ENCODE results near the gene POLD2. TPM values are rescaled to one million over a fixed set of nuclear protein-coding genes. Genes with fewer than 3 reads are reported as not detected.
"Not testable (repeated sequence)": the region's sequence is repeated elsewhere in the genome, so short reads cannot be mapped to it uniquely, and the experiment has no call there.

The POLD2 gene
- 10 to 100 TPM; 39.8 to 65.7 (median 48.4) TPM for polyA plus RNA-seq

GRCh38 chr7:44123190-44124003 is at the start of gene POLD2:
Gene POLD2, minus strand, starts transcription at chr7:44123548. Its CDS starts 1,495 bp downstream, at chr7:44122053.
- Mint-ChIP-seq H3K27ac (peak within 1 kb of the TSS; percentile 70 to 93 (median 90)), H3K36me3 (peaks cover 4 to 17% (median 6%) of the 10 kb centered on the region in 3 donors), H3K27me3 (ENCODE audit: low read depth in 3 of 3) (peaks cover 7 to 15% (median 9%) of the 10 kb centered on the region in 3 donors), H3K4me3 (peak within 1 kb of the TSS; percentile 79 to 92 (median 91)), H3K9me3 (peaks cover 0 to 3% (median 0%) of the 10 kb centered on the region in 6 donors), H3K4me1 (peaks cover 11 to 19% of the 10 kb centered on the region in 2 donors)
- peak; percentile 97 for DNase-seq

GRCh38 chr7:44172803-44173424 is 49.6 kb upstream of the POLD2 start:
- DNase-seq, result no peak
- Mint-ChIP-seq H3K27me3 (ENCODE audit: low read depth in 3 of 3) (peaks cover 0 to 7% (median 5%) of the 10 kb centered on the region in 3 donors), H3K9me3 (no peaks in the 10 kb centered on the region), H3K4me3 (no peak overlapping the region), H3K36me3 (no peaks in the 10 kb centered on the region), H3K4me1 (no peaks in the 10 kb centered on the region), H3K27ac (no peak overlapping the region)

- no peaks in the 10 kb centered on the region for H3K4me1 Mint-ChIP-seq
- no peak overlapping the region for H3K27ac Mint-ChIP-seq
- H3K27me3 Mint-ChIP-seq (ENCODE audit: low read depth in 3 of 3), result peaks cover 0 to 4% (median 3%) of the 10 kb centered on the region in 3 donors
- H3K4me3 Mint-ChIP-seq, result no peak overlapping the region
- H3K36me3 Mint-ChIP-seq, result no peaks in the 10 kb centered on the region
- no peaks in the 10 kb centered on the region for H3K9me3 Mint-ChIP-seq
- no peak for DNase-seq
Measured at GRCh38 chr7:44172352-44172751, 49.0 kb upstream of the POLD2 start.

- not testable (repeated sequence) for DNase-seq; H3K4me1 Mint-ChIP-seq; H3K4me3 Mint-ChIP-seq; H3K9me3 Mint-ChIP-seq; H3K36me3 Mint-ChIP-seq; H3K27ac Mint-ChIP-seq; H3K27me3 Mint-ChIP-seq (ENCODE audit: low read depth in 3 of 3)
Measured at GRCh38 chr7:44171901-44172300, 48.6 kb upstream of the POLD2 start.

- no peaks in the 10 kb centered on the region for H3K9me3 Mint-ChIP-seq
- peaks cover 0 to 2% (median 0%) of the 10 kb centered on the region in 3 donors for H3K27me3 Mint-ChIP-seq (ENCODE audit: low read depth in 3 of 3)
- no peaks in the 10 kb centered on the region for H3K4me1 Mint-ChIP-seq
- H3K4me3 Mint-ChIP-seq, result no peak overlapping the region
- H3K27ac Mint-ChIP-seq, result no peak overlapping the region
- no peaks in the 10 kb centered on the region for H3K36me3 Mint-ChIP-seq
- no peak for DNase-seq
Measured at GRCh38 chr7:44167920-44168319, 44.6 kb upstream of the POLD2 start.

- Mint-ChIP-seq H3K27me3 (ENCODE audit: low read depth in 3 of 3) (peaks cover 0 to 6% (median 2%) of the 10 kb centered on the region in 3 donors), H3K4me1 (no peaks in the 10 kb centered on the region), H3K27ac (no peak overlapping the region), H3K4me3 (no peak overlapping the region), H3K36me3 (no peaks in the 10 kb centered on the region), H3K9me3 (no peaks in the 10 kb centered on the region)
- DNase-seq, result no peak
Measured at GRCh38 chr7:44163591-44163990, 40.2 kb upstream of the POLD2 start.

GRCh38 chr7:44162785-44163395 is 39.5 kb upstream of the POLD2 start:
- no peaks in the 10 kb centered on the region for H3K4me1 Mint-ChIP-seq

GRCh38 chr7:44162179-44162578 is 38.8 kb upstream of the POLD2 start:
- peaks cover 0 to 6% (median 2%) of the 10 kb centered on the region in 3 donors for H3K27me3 Mint-ChIP-seq (ENCODE audit: low read depth in 3 of 3)
- no peaks in the 10 kb centered on the region for H3K4me1 Mint-ChIP-seq
- no peak overlapping the region for H3K27ac Mint-ChIP-seq
- no peak overlapping the region for H3K4me3 Mint-ChIP-seq
- H3K36me3 Mint-ChIP-seq, result no peaks in the 10 kb centered on the region
- DNase-seq, result no peak
- no peaks in the 10 kb centered on the region for H3K9me3 Mint-ChIP-seq

More at GRCh38 chr7:44162785-44163395, 39.5 kb upstream of the POLD2 start:
- Mint-ChIP-seq H3K9me3 (no peaks in the 10 kb centered on the region), H3K36me3 (no peaks in the 10 kb centered on the region), H3K4me3 (no peak overlapping the region), H3K27me3 (ENCODE audit: low read depth in 3 of 3) (peaks cover 0 to 6% (median 2%) of the 10 kb centered on the region in 3 donors), H3K27ac (no peak overlapping the region)
- no peak for DNase-seq

- H3K27me3 Mint-ChIP-seq (ENCODE audit: low read depth in 3 of 3), result peaks cover 0 to 6% (median 2%) of the 10 kb centered on the region in 3 donors
- no peak overlapping the region for H3K27ac Mint-ChIP-seq
- DNase-seq, result no peak
Measured at GRCh38 chr7:44161371-44161770, 38.0 kb upstream of the POLD2 start.

GRCh38 chr7:44159824-44160630 is 36.7 kb upstream of the POLD2 start:
- Mint-ChIP-seq H3K27me3 (ENCODE audit: low read depth in 3 of 3) (peaks cover 0 to 6% (median 2%) of the 10 kb centered on the region in 3 donors), H3K4me3 (no peak overlapping the region), H3K36me3 (no peaks in the 10 kb centered on the region), H3K4me1 (no peaks in the 10 kb centered on the region), H3K27ac (no peak overlapping the region), H3K9me3 (no peaks in the 10 kb centered on the region)
- DNase-seq, result no peak

More at GRCh38 chr7:44161371-44161770, 38.0 kb upstream of the POLD2 start:
- Mint-ChIP-seq H3K9me3 (no peaks in the 10 kb centered on the region), H3K36me3 (no peaks in the 10 kb centered on the region), H3K4me3 (no peak overlapping the region), H3K4me1 (no peaks in the 10 kb centered on the region)

- Mint-ChIP-seq H3K27ac (no peak overlapping the region), H3K9me3 (no peaks in the 10 kb centered on the region), H3K27me3 (ENCODE audit: low read depth in 3 of 3) (peaks cover 0 to 4% (median 2%) of the 10 kb centered on the region in 3 donors), H3K36me3 (no peaks in the 10 kb centered on the region), H3K4me3 (no peak overlapping the region), H3K4me1 (no peaks in the 10 kb centered on the region)
- DNase-seq, result no peak
Measured at GRCh38 chr7:44158873-44159631, 35.7 kb upstream of the POLD2 start.

GRCh38 chr7:44158096-44158872 is 34.9 kb upstream of the POLD2 start:
- no peaks in the 10 kb centered on the region for H3K36me3 Mint-ChIP-seq
- no peaks in the 10 kb centered on the region for H3K4me1 Mint-ChIP-seq
- H3K9me3 Mint-ChIP-seq, result no peaks in the 10 kb centered on the region
- peaks cover 0 to 4% (median 2%) of the 10 kb centered on the region in 3 donors for H3K27me3 Mint-ChIP-seq (ENCODE audit: low read depth in 3 of 3)
- no peak overlapping the region for H3K4me3 Mint-ChIP-seq
- H3K27ac Mint-ChIP-seq, result no peak overlapping the region
- no peak for DNase-seq

All from immature natural killer cell (primary cell).